Stimulated activated naive CD4-positive, alpha-beta T cell treated with Interleukin-2 at 50 U/mL for 16 hours (primary cell): ENCODE results near the gene MRTFB.

ENCODE experiments used
- DNase-seq: peaks from one replicate; lab custom pipeline; 2025; lab: John Stamatoyannopoulos, UW

The MRTFB gene

GRCh38 chr16:14285513-14286367, 214.6 kb downstream of the MRTFB start:
- DNase-seq, result peak; percentile 85

- DNase-seq, result peak; percentile 29
Observed at GRCh38 chr16:14286368-14287230, 215.5 kb downstream of the MRTFB start.

GRCh38 chr16:14289692-14290340, 218.7 kb downstream of the MRTFB start:
- DNase-seq, result no peak

GRCh38 chr16:14291286-14291685, 220.2 kb downstream of the MRTFB start:
- DNase-seq, result no peak

- DNase-seq, result no peak
Observed at GRCh38 chr16:14292051-14292825, 221.1 kb downstream of the MRTFB start.

- no peak for DNase-seq
Observed at GRCh38 chr16:14296663-14297062, 225.5 kb downstream of the MRTFB start.

- DNase-seq, result no peak
Observed at GRCh38 chr16:14298374-14299122, 227.4 kb downstream of the MRTFB start.

- DNase-seq, result peak; percentile 8
Observed at GRCh38 chr16:14300705-14301168, 229.6 kb downstream of the MRTFB start.

- DNase-seq, result peak; percentile 25
Observed at GRCh38 chr16:14301169-14302030, 230.3 kb downstream of the MRTFB start.

- DNase-seq, result peak; percentile 25
Observed at GRCh38 chr16:14302031-14302398, 230.9 kb downstream of the MRTFB start.

- peak; percentile 12 for DNase-seq
Observed at GRCh38 chr16:14302399-14303181, 231.5 kb downstream of the MRTFB start.

- DNase-seq, result no peak
Observed at GRCh38 chr16:14303182-14303618, 232.1 kb downstream of the MRTFB start.

GRCh38 chr16:14303639-14304394, 232.7 kb downstream of the MRTFB start:
- no peak for DNase-seq

GRCh38 chr16:14304891-14305460, 233.9 kb downstream of the MRTFB start:
- DNase-seq, result no peak

GRCh38 chr16:14306485-14307058, 235.5 kb downstream of the MRTFB start:
- DNase-seq, result no peak

GRCh38 chr16:14307059-14307526, 236.0 kb downstream of the MRTFB start:
- no peak for DNase-seq
